SIG-M5 (cell line): ENCODE measurements around the gene MRPL57.
"Not testable (repeated sequence)": the region's sequence is repeated elsewhere in the genome, so short reads cannot be mapped to it uniquely, and the experiment has no call there.

Source experiments
- DNase-seq: peaks from one replicate; lab custom pipeline; 2025; lab: John Stamatoyannopoulos, UW

MRPL57 gene

DNA sequence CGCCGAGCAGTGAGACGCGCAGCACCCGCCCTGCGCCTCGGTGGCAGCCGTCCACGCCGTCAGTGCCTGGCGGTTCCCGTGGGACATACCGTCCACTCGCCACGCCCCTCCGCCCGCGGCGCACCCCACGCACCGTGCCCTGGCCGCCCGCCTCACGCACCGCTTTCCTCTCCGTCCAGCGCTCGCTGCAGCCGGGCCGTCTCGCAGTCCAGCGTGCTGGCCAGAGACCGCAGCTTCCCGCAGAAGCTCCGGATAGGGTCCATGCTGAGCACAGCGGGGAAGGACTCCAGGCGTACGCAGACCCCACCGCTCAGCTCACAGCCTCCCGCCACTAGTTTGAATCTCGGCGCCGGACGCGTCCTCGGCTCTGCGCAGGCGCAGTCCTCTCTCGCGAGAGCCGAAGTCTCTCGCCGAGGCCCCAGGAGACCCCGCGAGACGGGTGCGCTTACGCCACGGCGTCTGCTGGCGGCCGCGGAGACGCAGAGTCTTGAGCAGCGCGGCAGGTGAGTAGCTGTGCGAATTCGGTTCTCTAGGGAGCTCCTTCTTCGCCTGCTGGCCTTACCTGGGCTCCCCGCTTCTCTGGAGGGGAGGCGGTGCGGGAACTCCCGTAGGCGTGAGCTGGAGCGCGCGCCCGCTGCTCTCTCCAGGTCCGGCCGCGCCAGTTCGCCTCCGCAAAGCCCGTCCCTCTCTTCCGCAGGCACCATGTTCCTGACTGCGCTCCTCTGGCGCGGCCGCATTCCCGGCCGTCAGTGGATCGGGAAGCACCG, at the start of gene MRPL57, which contains the start of gene SKA3:
MRPL57 (plus strand) TSS at position 444 of the 767 bp plus-strand sequence; CDS start at position 703, 259 bp downstream.
SKA3 (minus strand) TSS at position 338 of the 767 bp plus-strand sequence; CDS start at position 263, 75 bp downstream.
- DNase-seq: peak; percentile 55

DNA sequence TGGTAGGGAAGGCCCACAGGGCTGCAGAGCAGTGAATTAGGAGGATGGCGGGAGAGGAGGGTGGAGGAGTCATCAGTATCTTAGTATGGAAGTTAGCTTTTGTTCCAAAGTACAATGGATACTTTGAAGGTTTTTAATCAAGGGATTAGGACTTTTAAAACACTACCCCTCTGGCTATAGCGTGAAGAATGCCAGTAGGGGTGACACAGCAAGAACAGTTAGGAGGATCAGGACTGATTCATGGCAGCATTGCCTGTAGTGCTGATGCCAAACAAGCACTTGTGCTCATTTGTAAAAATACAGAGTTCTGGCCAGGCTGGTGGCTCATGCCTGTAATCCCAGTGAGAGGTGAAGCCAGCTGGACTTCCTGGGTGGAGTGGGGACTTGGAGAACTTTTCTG, 46.3 kb upstream of the MRPL57 start:
- no peak for DNase-seq

- DNase-seq: no peak
These were observed 43.4 kb upstream of the MRPL57 start for GRCh38 chr13:21133077-21133476.

- DNase-seq: no peak
These were observed 42.0 kb upstream of the MRPL57 start for GRCh38 chr13:21134475-21134874.

- DNase-seq: not testable (repeated sequence)
These were observed 40.6 kb upstream of the MRPL57 start for GRCh38 chr13:21135833-21136232.

DNA sequence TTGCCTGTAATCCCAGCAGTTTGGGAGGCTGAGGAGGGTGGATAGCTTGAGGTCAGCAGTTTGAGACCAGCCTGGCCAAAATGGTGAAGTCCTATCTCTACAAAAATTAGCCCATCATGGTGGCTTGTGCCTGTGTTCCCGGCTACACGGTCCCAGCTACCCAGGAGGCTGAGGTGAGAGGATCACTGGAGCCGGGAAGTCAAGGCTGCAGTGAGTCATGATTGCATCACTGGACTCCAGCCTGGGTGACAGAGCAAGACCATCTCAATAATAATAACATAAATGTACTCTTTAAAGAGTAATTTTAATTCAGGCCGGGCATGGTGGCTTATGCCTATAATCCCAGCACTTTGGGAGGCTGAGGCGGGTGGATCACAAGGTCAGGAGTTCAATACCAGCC, 38.8 kb upstream of the MRPL57 start:
- DNase-seq: no peak

GRCh38 chr13:21138561-21138960, 37.9 kb upstream of the MRPL57 start:
- DNase-seq: no peak

DNA sequence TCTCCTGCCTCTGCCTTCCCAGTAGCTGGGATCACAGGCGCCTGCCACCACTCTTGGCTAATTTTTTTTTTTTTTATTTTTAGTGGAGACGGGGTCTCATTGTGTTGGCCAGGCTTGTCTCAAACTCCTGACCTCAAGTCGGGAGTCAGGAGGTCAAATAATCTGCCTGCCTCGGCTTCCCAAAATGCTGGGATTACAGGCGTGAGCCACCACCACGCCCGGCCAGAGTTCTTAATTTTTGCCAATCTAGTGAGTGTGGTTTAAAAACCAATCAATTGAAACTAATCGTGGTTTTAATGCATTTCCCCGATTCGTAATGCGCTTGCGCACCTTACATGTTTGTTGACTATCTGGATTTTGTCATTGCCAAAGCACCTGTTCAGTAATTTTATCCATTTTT, 37.1 kb upstream of the MRPL57 start:
- DNase-seq: no peak

- no peak for DNase-seq
These were observed 33.7 kb upstream of the MRPL57 start for GRCh38 chr13:21142766-21143165.

DNA sequence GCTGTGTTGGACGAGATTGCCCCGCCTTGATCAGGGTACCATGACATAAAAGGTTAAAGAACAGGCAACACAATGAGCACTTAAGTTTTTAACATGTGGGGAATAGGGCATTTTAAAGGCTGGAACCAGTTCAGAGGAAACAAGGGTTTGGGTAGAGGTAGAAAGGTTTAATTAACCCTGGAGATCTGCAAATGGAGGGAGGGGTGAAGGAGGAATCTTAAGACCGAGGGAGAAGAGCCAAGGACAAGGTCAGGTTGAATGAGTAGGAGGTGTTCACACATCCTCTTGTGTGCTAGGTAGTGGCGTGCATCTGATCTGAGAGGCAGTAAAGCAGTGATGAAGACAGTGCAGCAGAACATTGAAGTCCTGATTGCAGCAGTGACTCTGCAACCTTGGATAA, 28.6 kb upstream of the MRPL57 start:
- DNase-seq: no peak

DNA sequence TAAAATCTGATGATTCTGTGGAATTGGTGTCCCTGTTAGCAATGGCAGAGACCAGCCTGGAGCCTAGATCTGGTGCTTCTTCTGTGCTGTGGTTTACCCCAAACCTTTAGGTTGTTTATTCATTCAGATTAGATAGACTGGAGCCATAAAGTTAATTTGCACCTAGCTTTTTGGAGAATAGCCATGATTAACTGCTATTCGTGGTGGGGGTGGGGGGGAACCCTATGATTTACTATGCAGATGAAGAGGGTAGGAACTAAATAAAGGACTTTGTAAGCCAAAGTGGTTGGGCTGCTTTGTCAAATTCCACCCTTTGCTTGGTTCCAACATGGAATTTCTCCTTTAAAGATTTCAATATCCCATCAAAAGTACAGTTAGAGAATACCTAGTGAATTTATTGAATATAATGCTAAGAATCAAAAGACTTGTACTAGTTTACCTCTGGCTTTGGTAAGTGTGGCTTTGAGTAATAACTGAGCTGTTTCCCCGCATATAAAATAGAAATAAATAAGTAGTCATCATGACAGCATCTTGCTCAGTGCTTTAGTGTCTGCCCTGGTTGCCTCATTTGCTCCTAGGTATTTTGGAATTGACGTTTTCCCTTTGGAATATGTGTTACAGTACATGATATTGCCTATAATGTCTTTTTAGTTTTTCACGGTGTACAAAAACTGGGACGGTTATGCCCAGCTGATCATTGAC, 27.8 kb upstream of the MRPL57 start:
- no peak for DNase-seq

DNA sequence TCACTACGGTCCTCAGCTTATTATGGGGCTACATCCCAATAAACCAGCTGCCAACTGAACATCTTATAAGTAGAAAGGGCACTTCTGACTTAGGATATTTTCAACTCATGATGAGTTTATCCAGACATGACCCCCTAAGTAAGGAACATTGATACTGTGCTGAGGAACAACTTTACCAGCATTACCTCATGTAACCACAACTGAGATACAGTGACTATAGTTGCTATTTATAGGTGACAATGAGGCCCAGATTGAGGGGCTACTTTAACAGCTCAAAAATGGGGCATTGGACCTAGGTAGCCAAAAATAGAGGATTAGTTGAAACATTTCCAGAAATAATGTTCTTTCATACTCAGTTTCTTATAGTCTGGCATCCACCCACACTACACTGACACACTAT, 26.9 kb upstream of the MRPL57 start:
- no peak for DNase-seq

DNA sequence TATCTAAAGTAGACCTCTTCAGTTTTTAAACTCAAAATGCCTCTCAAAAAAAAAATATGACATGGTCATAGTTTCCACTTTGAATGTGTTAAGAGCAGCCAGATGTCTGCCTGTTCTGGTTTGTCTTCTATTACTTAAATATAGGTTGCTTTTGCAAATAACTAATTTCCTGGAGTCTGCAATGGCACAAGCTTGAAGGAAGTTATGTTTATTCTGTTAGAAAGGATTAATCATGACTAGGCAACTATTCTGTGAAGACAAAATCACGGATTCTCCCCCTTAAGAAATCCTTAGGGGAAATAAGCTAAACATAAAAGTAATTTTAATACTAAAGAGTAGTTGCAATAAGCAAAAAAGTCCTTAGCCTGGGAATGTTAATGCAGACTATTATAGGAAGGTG, 26.4 kb upstream of the MRPL57 start:
- DNase-seq: no peak

- no peak for DNase-seq
These were observed 24.1 kb upstream of the MRPL57 start for GRCh38 chr13:21152251-21152899.

- DNase-seq: no peak
These were observed 11.8 kb upstream of the MRPL57 start for GRCh38 chr13:21164631-21165030.

DNA sequence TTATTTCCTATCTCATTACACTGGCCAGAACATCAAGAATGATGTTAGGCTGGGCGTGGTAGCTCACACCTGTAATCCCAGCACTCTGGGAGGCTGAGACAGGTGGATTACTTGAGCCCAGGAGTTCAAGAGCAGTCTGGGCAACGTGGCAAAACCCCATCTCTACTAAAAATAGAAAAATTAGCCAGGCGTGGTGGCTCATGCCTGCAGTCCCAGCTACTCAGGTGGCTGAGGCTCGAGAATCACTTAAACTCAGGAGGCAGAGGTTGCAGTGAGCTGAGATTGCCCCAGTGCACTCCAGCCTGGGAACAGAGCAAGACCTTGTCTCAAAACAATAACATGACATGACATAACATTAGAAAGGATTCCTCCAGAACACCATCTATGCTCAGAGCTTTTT, 10.9 kb upstream of the MRPL57 start:
- not testable (repeated sequence) for DNase-seq

DNA sequence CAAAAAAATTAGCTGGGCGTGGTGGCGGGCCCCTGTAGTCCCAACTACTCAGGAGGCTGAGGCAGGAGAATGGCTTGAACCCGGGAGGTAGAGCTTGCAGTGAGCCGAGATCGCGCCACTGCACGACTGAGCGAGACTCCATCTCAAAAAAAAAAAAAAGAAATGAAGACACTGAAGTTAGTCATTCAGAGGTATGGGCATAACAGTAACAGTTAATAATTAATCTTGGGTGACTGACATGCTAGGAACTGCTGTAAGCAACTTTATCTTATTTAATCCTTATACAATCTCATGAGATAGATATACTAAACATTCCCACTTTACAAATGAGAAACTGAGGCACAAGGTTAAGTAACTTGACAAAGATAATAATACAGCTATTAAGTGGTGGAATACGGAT, 5.0 kb upstream of the MRPL57 start:
- DNase-seq: no peak

DNA sequence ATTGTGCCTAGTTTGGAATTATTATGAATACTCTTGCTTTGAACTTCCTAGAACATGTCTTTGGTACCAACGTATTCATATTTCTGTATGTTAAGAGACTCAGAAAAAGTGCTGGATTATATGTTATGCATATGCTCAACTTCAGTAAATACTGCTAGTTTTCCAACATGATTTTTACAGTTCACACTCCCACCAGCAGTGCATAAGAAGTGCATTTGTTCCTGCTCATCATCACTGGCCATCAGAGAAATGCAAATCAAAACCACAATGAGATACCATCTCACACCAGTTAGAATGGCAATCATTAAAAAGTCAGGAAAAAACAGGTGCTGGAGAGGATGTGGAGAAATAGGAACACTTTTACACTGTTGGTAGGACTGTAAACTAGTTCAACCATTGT, 2.7 kb upstream of the MRPL57 start:
- DNase-seq: not testable (repeated sequence)

GRCh38 chr13:21175656-21176214, 723 bp upstream of the MRPL57 start:
- DNase-seq: no peak

DNA sequence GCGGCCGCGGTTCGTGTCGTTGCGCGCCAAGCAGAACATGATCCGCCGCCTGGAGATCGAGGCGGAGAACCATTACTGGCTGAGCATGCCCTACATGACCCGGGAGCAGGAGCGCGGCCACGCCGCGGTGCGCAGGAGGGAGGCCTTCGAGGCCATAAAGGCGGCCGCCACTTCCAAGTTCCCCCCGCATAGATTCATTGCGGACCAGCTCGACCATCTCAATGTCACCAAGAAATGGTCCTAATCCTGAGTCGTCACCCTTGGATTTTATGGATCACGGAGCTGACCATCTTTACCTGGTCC, 475 bp downstream of the MRPL57 start:
- no peak for DNase-seq

- no peak for DNase-seq
These were observed 5.2 kb downstream of the MRPL57 start for GRCh38 chr13:21181671-21182070.

DNA sequence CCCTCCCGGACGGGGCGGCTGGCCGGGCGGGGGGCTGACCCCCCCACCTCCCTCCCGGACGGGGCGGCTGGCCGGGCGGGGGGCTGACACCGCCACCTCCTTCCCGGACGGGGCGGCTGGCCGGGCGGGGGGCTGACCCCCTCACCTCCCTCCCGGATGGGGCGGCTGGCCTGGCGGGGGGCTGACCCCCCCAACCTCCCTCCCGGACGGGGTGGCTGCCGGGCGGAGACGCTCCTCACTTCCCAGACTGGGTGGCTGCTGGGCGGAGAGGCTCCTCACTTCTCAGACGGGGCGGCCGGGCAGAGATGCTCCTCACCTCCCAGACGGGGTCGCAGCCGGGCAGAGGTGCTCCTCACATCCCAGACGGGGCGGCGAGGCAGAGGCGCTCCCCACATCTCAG, 10.0 kb downstream of the MRPL57 start:
- not testable (repeated sequence) for DNase-seq

- not testable (repeated sequence) for DNase-seq
These were observed 18.3 kb downstream of the MRPL57 start for GRCh38 chr13:21194756-21195155.
